WTC11 (cell line): ENCODE results near the gene NCKIPSD. TPM values are rescaled to one million over a fixed set of nuclear protein-coding genes. Genes with fewer than 3 reads are reported as not detected.

Experiments
- AFF4 ChIP-seq: sonication (generic); formaldehyde crosslinking; IDR thresholded peaks from 2 replicates; pipeline ENCODE4 v1.8.1; 2023; ENCODE audit warnings: mild to moderate bottlenecking, missing genetic modification reagents, borderline replicate concordance
- ATF1 ChIP-seq: sonication (generic); formaldehyde crosslinking; IDR thresholded peaks from 2 replicates; pipeline ENCODE4 v1.8.1; 2023; ENCODE audit warnings: mild to moderate bottlenecking, moderate library complexity, missing genetic modification reagents
- ATF3 ChIP-seq: sonication (generic); formaldehyde crosslinking; conservative IDR thresholded peaks from 2 replicates; pipeline ENCODE4 v1.8.1; 2022; ENCODE audit warnings: mild to moderate bottlenecking, missing genetic modification reagents
- CBFB ChIP-seq: sonication (generic); formaldehyde crosslinking; IDR thresholded peaks from 2 replicates; pipeline ENCODE4 v1.8.1; 2022; ENCODE audit warnings: mild to moderate bottlenecking, low read depth, missing genetic modification reagents
- CDX4 ChIP-seq: fragments of 250-450 bp; sonication (Bioruptor Pico); IDR thresholded peaks from 2 replicates; pipeline ENCODE4 v1.9.0; 2021; ENCODE audit warnings: moderate library complexity, mild to moderate bottlenecking, inconsistent platforms, borderline replicate concordance
- EMX1 ChIP-seq: fragments of 250-450 bp; sonication (Bioruptor Pico); IDR thresholded peaks from 2 replicates; pipeline ENCODE4 v1.8.0; 2021; ENCODE audit warnings: mild to moderate bottlenecking
- ERG ChIP-seq: fragments of 250-450 bp; sonication (Bioruptor Pico); IDR thresholded peaks from 2 replicates; pipeline ENCODE4 v1.8.0; 2021; ENCODE audit warnings: mild to moderate bottlenecking
- ETV6 ChIP-seq: sonication (generic); formaldehyde crosslinking; IDR thresholded peaks from 2 replicates; pipeline ENCODE4 v1.8.1; 2022; ENCODE audit warnings: mild to moderate bottlenecking, missing genetic modification reagents
- IRF1 ChIP-seq: sonication (generic); formaldehyde crosslinking; IDR thresholded peaks from 2 replicates; pipeline ENCODE4 v1.8.0; 2023; ENCODE audit warnings: missing genetic modification reagents
- JUN ChIP-seq: sonication (generic); formaldehyde crosslinking; IDR thresholded peaks from 2 replicates; pipeline ENCODE4 v1.8.0; 2023; ENCODE audit warnings: mild to moderate bottlenecking, missing genetic modification reagents
- MAX ChIP-seq: sonication (generic); formaldehyde crosslinking; IDR thresholded peaks from 2 replicates; pipeline ENCODE4 v1.8.0; 2022; ENCODE audit warnings: mild to moderate bottlenecking, missing genetic modification reagents
- MLX ChIP-seq: sonication (generic); formaldehyde crosslinking; IDR thresholded peaks from 2 replicates; pipeline ENCODE4 v1.8.1; 2023; ENCODE audit warnings: mild to moderate bottlenecking, missing genetic modification reagents, moderate library complexity
- MYBL2 ChIP-seq: sonication (generic); formaldehyde crosslinking; IDR thresholded peaks from 2 replicates; pipeline ENCODE4 v1.8.1; 2023; ENCODE audit warnings: mild to moderate bottlenecking, moderate library complexity, missing genetic modification reagents
- NFATC4 ChIP-seq: fragments of 250-450 bp; sonication (Bioruptor Pico); IDR thresholded peaks from 2 replicates; pipeline ENCODE4 v1.9.0; 2021; ENCODE audit warnings: mild to moderate bottlenecking
- NFYB ChIP-seq: sonication (generic); formaldehyde crosslinking; conservative IDR thresholded peaks from 2 replicates; pipeline ENCODE4 v1.8.0; 2022; ENCODE audit warnings: low read depth, missing genetic modification reagents
- NR1H2 ChIP-seq: sonication (generic); formaldehyde crosslinking; IDR thresholded peaks from 2 replicates; pipeline ENCODE4 v1.9.0; 2021; ENCODE audit warnings: mild to moderate bottlenecking, moderate library complexity, missing genetic modification reagents
- NR2C2 ChIP-seq: sonication (generic); formaldehyde crosslinking; IDR thresholded peaks from 2 replicates; pipeline ENCODE4 v1.8.0; 2022; ENCODE audit warnings: mild to moderate bottlenecking, missing genetic modification reagents
- NR3C1 ChIP-seq: sonication (generic); formaldehyde crosslinking; conservative IDR thresholded peaks from 2 replicates; pipeline ENCODE4 v1.8.1; 2023; ENCODE audit warnings: low read depth, mild to moderate bottlenecking, missing genetic modification reagents
- PRRX2 ChIP-seq: fragments of 250-450 bp; sonication (Bioruptor Pico); IDR thresholded peaks from 2 replicates; pipeline ENCODE4 v1.8.0; 2021; ENCODE audit warnings: mild to moderate bottlenecking
- SP1 ChIP-seq: sonication (generic); formaldehyde crosslinking; conservative IDR thresholded peaks from 2 replicates; pipeline ENCODE4 v1.8.1; 2022; ENCODE audit warnings: missing genetic modification reagents
- STAT6 ChIP-seq: sonication (generic); formaldehyde crosslinking; conservative IDR thresholded peaks from 2 replicates; pipeline ENCODE4 v1.8.1; 2023; ENCODE audit warnings: mild to moderate bottlenecking, low read depth, missing genetic modification reagents, moderate library complexity
- USF1 ChIP-seq: sonication (generic); formaldehyde crosslinking; IDR thresholded peaks from 2 replicates; pipeline ENCODE4 v1.8.0; 2022; ENCODE audit warnings: mild to moderate bottlenecking, missing genetic modification reagents
- ZBTB21 ChIP-seq: sonication (generic); formaldehyde crosslinking; IDR thresholded peaks from 2 replicates; pipeline ENCODE4 v1.8.1; 2023; ENCODE audit warnings: mild to moderate bottlenecking, missing genetic modification reagents, borderline replicate concordance
- ZNF138 ChIP-seq: sonication (generic); formaldehyde crosslinking; conservative IDR thresholded peaks from 2 replicates; pipeline ENCODE4 v1.8.1; 2022; ENCODE audit warnings: mild to moderate bottlenecking, moderate library complexity, missing genetic modification reagents
- ZNF281 ChIP-seq: sonication (generic); formaldehyde crosslinking; IDR thresholded peaks from 2 replicates; pipeline ENCODE4 v1.8.0; 2023; ENCODE audit warnings: mild to moderate bottlenecking, missing genetic modification reagents
- total RNA-seq: library from RNA; stranded (reverse); gene quantifications from 3 replicates; pipeline ENCODE4 v1.2.3, GENCODE V29; 2021

NCKIPSD gene
- total RNA-seq, 1 experiment from 2014 or later, result 40.1 TPM

- TF ChIP-seq CDX4 (CRISPR knock-in tag) (no peak), NR3C1 (CRISPR knock-in tag) (no peak; the same call in 1 of the 2 replicates), ZNF138 (0 out of 2 replicates have a peak, but pooled peaks have one; percentile 65), STAT6 (CRISPR knock-in tag) (0 out of 2 replicates have a peak, but pooled peaks have one; percentile 28), ATF3 (CRISPR knock-in tag) (no peak), IRF1 (CRISPR knock-in tag) (no peak), ZBTB21 (peak; percentile 82; the same call in 1 of the 2 replicates), MYBL2 (peak; percentile 52; the same call in 1 of the 2 replicates), MLX (CRISPR knock-in tag) (no peak), JUN (CRISPR knock-in tag) (no peak), SP1 (CRISPR knock-in tag) (no peak), PRRX2 (CRISPR knock-in tag) (no peak), CBFB (CRISPR knock-in tag) (peak; percentile 48; the same call in 1 of the 2 replicates), NR2C2 (CRISPR knock-in tag) (no peak), EMX1 (CRISPR knock-in tag) (no peak), NR1H2 (no peak), ZNF281 (CRISPR knock-in tag) (no peak), USF1 (CRISPR knock-in tag) (no peak), AFF4 (CRISPR knock-in tag) (no peak), ETV6 (no peak), ATF1 (CRISPR knock-in tag) (no peak), MAX (CRISPR knock-in tag) (0 out of 2 replicates have a peak, but pooled peaks have one; percentile 14), ERG (no peak), NFYB (CRISPR knock-in tag) (no peak), NFATC4 (no peak)
Measured at GRCh38 chr3:48634661-48635221, 51.0 kb downstream of the NCKIPSD start (continued).
